HG02970 (cell line): ENCODE data around the gene JMJD1C.
"Not testable (repeated sequence)": the region's sequence is repeated elsewhere in the genome, so short reads cannot be mapped to it uniquely, and the experiment has no call there.

Source experiments
- ATAC-seq: cut with Tn5 transposase; IDR thresholded peaks from one replicate; pipeline ENCODE4 v1.9.1; 2021; ENCODE audit warnings: mild to moderate bottlenecking, moderate library complexity, moderate number of reproducible peaks; ENCODE audit not compliant: unreplicated experiment, low FRiP score

JMJD1C gene

DNA sequence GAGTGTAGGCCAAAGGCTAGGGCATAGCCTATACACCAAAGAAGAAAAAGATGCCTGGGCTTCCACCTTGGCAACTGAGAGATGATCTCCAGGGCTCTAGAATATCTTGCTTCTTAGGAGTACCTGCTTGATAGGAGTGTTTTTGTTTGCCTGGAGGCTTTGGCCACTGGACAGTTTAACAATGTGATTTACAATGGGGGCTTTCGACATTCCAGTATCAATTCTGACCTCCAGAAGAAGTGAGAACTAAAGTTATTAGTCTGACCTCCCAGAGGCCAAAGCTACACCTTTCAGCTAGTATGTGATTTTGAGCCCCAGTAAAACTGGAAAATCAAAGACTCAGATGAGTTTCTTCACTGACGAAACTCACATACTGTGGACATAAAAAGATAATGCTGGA, 96.1 kb downstream of the JMJD1C start:
- ATAC-seq, result no peak

DNA sequence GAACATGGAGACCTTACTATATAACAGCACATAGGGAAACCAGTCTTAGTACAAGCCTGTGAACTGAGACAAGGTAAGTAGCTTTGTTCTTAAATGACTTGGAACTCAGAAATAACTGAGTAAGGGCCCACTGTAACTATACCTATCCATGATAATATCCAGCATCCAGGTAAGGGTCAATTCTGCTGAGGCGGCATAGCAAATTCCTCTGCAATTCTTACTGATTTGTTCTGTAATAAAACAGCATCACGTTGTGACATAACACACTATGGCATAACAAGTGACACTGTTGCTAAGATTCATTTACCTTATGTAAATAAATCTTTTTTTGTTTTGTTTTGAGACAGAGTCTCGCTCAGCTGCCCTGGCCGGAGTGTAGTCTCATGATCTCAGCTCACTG, 97.4 kb downstream of the JMJD1C start:
- ATAC-seq, result no peak

DNA sequence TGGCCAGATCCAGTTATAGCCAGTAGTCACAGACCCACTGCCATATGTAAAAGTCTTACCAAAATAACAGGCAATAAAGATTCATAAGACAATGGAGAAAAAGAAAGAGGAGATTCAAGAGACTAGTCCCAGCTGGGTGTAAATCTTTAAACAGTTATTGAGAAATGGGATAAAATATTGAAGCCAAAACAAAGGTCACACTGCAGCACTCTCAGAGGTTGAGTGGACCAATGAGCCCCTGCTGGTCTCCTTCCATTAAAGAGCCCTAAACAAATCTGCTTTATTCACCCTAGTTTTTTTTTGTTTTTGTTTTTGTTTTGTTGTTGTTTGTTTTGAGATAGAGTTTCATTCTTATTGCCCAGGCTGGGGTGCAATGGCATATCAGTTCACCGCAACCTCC, 98.8 kb downstream of the JMJD1C start:
- ATAC-seq, result no peak

DNA sequence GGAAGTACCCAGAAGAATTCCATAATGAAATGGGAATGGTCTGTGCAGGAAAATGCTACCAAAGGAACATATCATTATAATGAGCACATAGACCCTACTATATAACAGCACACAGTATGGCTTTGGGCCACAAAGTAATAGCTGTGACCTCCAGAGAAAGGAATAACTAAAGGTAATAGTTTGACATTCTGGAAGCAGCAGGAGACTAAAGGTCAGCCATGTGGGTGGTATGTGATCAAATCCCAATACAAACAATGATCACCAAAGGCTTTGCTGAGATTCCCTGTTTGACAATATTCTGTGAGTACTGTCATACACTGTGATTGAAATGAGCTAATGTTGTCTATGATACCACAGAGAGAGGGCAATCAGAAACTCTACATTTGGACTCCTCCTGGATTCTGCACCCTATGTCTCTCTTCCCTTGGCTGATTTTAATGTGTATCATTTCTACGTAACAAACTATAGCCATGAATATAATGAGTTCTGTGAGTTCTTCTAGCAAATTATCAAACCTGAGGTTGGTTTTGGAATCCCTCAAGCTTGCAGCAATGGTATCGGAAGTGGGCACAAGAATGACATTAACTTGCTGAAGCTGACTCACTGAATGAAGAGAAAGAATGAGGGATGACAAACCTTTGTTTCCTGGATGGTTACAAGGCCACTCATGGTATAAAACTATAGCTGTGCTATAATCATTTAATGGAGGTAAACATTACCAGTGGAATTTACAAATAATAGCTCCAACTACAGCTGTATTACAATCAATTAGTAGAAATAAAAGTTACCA, 99.6 kb downstream of the JMJD1C start:
- ATAC-seq, result no peak

DNA sequence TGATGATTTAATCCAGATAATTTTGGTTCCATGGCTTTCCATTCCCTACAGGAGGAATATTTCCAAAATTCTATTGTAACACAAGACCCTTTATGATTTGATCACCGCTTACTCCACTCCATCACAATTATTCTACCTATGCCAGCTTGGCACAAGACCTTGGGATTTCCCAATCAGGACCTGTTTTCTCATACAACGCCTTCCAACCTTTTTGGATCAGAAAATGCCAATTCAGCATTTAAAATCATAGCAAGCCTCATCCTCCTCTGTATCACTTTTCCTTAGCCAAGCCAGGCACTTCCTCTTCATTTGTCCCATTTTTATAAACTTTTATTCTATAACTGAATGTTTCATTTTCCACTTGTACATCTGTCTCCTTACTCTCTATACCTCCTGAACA, 100.9 kb downstream of the JMJD1C start:
- ATAC-seq, result no peak

DNA sequence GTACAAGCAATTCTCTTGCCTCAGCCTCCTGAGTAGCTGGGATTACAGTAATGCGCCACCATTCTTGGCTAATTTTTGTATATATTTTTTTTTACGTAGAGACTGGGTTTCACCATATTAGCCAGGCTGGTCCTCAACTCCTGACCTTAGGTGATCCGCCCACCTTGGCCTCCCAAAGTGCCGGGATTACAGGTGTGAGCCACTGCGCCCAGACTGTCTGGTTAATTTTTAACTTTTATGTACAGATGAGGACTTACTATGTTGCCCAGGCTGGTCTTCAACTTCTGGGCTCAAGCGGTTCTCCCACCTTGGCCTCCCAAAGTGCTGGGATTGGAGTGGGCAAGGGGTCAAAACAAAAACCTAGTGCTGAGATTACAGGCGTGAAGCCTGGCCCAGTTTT, 101.8 kb downstream of the JMJD1C start:
- ATAC-seq, result no peak

DNA sequence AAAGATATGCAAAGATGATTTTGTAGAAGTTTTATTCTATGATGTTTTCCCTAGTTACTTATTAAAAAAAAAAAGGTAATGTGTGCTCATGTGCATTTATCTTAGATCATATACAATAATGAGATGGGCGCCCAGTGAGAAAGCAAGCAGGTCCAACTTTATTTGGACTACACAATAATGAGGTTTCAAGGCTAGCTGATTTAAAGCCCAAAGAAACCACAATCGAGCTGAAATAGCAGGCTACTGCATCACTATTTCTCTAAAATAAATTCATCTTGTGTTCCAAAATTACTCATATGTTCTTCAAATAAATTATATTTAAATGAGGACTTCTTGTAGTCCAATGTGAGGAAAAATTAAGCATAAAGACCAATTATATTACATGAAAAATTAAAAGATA, 110.1 kb downstream of the JMJD1C start:
- ATAC-seq, result no peak

DNA sequence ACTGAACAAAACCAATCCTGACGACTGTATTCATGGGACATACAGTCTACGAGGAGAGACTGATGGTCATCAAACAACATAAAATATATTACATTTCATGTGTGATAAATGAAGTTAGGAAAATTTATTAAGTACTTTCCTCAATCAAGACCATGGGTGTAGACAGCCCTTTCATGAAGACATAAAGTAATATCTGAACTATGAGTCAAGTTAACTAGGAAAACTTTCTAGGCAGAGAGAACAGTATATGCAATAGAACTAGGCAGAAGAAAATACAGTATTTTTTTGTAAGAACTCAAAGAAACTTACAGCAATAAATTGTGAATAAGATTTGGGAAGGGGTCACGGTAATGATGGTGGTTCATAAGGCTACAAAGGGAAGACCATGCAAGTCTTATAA, 112.8 kb downstream of the JMJD1C start:
- no peak for ATAC-seq

DNA sequence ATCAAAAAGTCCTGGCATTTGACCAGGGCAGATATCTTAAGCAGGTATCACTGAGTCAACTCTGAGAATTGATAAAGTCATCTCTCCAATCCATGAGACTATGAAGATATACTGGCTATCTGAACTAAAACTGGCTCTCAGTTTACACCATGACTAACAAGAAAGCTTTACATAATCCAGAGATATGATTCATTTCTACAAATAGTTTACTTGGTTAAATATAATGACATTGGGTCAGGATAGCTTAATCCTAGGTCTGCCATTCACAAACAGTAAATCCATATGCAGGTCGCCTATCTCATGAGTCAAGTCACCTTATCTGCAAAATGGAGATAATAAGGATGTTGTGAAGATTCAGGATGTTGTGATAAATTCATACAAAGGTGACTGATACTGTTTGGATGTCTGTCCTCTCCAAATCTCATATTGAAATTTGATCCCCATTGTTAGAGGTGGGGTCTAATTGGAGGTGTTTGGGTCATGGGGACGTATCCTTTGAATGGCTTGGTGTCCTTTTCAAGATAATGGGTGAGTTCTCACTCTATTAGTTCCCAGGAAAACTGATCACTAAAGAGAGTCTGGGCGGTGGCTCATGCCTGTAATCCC, 117.4 kb downstream of the JMJD1C start:
- no peak for ATAC-seq

DNA sequence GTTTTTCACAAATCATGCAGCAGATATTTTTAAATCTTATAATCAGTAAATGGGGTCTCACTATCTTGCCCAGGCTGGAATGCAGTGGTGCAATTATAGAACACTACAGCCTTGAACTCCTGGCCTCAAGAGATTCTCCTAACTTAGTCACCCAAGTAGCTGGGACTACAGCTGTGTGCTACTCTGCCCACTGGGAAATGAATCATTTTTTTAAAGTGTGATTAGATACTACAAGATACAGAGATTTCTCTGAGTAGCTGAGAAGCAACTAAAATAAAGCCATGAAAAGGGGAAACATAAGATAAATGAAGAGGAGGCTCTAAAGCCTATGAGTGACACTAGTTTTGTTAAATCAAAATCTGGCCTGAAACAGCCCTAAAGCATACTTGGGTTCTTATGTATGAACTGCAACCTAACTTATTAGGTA, 119.7 kb downstream of the JMJD1C start:
- ATAC-seq, result no peak

DNA sequence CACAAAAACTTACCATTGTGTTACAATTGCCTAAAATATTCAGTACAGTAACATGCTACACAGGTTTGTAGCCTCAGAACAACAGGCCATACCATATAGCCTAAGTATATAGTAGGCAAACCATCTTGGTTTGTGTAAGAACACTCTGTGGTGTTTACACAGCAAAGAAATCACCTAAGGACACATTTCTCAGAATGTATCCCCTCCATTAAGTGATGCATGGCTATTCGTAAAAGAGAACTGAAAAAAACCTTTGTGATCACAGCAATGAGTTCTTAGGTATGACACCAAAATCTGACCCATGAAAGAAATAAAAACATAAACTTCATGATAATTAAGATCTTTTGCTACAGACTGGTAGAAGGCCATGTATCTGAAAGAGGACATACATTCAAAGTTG, 121.5 kb downstream of the JMJD1C start:
- ATAC-seq, result no peak

DNA sequence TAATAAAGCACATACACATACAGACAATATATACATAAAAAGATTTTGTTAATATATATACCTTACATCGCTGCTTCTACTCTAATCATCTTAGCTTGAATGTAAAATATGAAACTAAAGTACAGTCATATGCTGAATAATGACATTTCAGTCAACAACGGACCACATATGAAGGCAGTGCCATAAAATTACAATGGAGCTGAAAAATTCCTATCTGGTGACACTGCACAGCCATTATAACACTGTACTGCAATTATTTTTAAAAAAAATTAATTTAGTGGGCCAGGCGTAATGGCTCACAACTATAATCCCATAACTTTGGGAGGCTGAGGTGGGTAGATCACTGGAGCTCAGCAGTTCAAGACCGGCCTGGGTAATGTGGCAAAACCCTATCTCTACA, 122.3 kb downstream of the JMJD1C start:
- ATAC-seq, result no peak

DNA sequence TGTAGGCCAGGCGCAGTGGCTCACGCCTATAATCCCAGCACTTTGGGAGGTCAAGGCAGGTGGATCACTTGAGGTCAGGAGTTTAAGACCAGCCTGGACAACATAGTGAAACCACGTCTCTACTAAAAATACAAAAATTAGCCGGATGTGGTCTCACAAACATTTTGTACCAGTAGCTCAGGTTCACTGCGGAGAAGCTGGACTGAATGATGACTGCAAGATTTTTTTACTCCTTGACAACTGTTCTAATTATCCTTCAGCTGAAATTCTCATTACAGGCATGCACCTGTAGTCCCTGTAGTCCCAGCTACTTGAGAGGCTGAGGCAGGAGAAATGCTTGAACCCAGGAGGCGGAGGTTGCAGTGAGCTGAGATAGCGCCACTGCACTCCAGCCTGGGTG, 126.1 kb downstream of the JMJD1C start:
- ATAC-seq, result not testable (repeated sequence)

DNA sequence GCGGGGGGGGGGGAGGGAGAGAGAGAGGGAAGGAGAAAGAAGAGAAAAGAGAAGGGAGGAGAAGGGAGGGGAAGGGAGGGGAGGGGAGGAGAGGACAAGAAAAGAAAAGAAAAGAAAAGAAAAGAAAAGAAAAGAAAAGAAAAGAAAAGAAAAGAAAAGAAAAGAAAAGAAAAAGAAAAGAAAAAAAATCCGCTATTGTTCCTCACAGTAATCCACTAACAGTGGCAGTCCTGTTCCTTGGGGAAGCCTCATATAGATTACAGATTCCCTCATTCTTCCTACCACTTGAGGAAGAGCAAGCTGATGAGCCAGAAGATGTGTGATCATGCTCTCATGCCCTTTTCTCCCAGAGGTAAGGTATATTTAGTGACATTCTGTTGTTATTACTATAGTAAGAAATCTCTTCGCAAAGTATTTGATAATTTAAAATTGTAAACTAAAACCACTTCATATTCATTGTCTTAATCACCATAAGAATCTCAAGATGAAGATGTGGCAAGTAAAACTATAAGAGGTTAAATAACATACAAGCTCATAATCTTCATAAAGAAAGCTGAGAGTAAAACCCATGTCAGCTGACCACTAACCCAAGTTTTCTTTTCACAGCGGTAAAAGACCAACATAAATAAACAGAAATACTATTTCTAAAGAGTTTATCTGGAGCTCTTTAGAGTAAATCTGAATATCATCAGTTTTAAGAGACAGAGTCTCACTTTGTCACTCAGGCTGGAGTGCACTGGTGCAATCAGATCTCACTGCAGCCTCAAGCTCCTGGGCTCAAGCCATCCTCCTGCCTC, 128.1 kb downstream of the JMJD1C start:
- ATAC-seq, result no peak

DNA sequence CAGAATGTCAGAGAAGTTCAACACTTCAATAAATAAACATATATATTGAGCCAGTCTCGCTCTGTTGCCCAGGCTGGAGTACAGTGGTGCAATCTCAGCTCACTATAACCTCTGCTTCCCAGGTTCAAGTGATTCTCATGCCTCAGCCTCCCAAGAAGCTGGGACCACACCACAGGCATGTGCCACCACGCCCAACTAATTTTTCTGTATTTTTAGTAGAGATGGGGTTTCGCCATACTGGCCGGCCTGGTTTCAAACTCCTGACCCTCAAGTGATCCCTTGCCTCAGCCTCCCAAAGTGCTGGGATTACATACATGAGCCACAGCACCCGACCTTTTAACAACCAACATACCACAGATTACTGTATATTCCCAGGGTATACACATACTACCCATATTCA, 134.2 kb downstream of the JMJD1C start:
- no peak for ATAC-seq

DNA sequence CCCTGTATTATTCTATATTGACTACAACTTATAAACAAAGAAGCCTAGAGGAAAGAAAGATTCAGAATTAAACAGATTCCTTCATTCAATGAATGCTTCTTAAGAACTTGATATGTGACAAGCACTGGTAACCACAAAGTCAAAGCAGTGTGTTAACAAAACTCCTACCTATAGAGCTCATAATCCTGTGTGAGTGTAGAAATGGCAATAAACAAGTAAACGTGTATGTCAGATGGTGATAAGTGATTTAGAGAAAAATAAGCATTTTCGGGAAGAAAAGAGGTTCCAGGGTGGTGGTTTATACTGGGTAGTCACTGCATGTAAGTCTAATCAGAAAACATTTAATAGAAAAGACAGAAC, 141.3 kb downstream of the JMJD1C start:
- no peak for ATAC-seq

DNA sequence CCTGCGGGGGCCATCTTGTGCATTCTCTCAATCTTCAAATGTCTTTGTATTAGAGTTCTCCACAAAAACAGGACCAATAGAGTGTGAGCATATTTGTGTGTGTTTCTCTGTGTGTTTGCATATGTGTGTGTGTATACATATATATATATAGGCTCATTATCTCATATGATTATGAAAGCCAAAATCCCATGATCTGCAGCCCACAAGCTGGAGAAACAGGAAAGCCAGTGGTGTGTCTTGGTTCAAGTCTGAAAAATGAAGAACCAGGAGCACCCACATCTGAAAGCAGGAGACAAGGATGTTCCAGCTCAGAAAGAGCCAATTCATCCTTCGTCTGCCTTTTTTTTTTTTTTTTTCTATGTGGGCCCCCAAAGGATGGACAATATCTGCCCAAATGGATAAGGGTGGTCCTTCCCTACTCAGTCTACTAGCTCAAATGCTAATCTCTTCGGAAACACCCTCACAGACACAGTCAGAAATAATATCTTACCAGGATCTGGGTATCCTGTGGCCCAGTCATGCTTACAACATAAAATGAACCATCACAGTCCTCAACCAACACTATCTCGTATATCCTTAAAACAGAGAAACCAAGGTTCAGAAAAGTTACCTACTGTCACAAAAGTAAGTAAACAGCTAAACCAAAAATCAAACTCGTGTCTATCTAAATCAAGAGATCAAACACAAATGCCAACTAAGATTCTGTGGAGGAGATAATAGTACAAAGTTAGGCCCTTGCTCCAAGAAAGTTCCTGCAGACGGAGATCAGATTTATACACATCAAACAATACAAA, 141.9 kb downstream of the JMJD1C start:
- ATAC-seq, result no peak

DNA sequence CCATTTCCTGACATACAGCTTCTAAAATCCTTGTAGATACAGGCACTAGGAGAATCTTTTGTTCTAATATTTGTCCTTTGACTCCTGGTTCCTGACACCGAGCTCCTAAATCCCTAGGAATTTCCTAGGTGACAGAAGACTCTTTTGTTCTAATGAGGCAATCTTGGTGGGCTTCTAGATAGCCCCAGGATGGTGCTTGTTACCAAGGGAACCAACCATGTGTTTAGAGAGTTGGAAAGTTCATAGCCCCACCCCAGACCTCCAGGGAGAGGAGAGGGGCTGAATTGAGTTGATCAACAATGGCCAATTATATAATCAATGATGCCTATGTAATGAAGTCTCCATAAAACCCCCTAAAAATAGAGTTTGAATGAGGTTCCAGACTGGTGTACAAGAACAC, 145.1 kb downstream of the JMJD1C start:
- ATAC-seq, result no peak

DNA sequence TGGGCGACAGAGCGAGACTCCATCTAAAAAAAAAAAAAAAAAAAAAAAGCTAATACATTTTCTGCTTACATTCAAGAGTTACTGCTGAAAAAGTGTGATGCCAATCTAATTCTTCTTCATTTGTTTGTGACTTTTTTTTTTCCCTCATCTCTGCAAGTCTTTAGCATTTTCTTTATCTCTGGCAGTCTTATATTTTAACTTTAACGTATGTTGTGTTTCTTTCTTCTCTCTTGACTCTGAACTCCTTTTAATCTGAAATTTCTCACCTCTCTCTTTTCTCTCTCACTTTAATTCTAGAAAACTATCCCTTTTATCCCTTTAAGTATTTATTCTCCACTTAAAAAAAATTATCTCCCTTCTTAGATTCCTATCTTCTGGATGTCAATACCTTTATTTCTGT, 146.5 kb downstream of the JMJD1C start:
- ATAC-seq, result no peak

DNA sequence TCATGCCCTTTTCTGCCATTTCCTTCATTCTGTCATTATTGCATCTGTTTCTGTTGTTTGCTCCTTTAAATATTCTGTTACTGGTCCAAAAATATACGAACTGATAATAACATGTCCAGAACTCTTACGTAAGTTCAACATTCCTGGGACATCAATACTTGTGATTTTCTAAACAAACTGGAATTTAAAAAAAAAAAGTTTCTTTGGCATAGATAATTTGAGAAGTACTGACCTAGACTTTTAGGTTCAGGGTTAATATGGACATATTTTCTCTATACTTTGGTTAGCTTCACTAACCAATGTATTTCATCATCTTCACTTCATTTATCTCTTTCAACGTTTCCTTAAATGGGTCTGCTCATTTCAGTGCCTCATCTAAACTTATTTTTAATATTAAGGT, 147.3 kb downstream of the JMJD1C start:
- no peak for ATAC-seq

DNA sequence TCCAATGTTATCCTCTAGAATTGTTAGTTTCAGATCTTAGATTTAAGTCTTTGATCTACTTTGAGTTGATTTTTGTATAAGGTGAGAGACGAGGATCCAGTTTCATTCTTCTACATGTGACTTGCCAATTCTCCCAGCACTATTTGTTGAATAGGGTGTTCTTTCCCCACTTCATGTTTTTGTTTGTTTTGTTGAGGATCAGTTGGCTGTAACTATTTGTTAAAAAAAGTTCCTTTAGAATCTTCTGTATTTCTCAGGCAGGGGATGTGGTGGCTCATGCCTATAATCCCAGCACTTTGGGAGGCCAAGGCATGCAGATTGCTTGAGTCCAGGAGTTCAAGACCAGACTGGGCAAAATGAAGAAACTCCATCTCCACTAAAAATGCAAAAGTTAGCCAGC, 151.8 kb downstream of the JMJD1C start:
- no peak for ATAC-seq
